HL-60 (cell line): ENCODE data around the gene PSG11.
"Not testable (repeated sequence)": the region's sequence is repeated elsewhere in the genome, so short reads cannot be mapped to it uniquely, and the experiment has no call there.

ENCODE experiments used
- GABPA ChIP-seq: IDR thresholded peaks from 2 replicates; pipeline ENCODE4 v1.6.1; 2012; ENCODE audit warnings: low read depth
- POLR2AphosphoS5 ChIP-seq: IDR thresholded peaks from 2 replicates; pipeline ENCODE4 v1.6.1; 2012; ENCODE audit warnings: low read depth
- SPI1 ChIP-seq: IDR thresholded peaks from 2 replicates; pipeline ENCODE4 v1.6.1; 2012; ENCODE audit warnings: low read depth, mild to moderate bottlenecking, borderline replicate concordance
- TF ChIP-seq, protein P1 (sequence below): IDR thresholded peaks from one replicate; pipeline ENCODE4 v1.5.1; 2011; ENCODE audit warnings: low read length, control low read depth, inconsistent platforms; ENCODE audit not compliant: insufficient read depth
- TF ChIP-seq, protein P2 (sequence below): IDR thresholded peaks from 2 replicates; pipeline ENCODE4 v1.6.1; 2012; ENCODE audit warnings: low read depth; ENCODE audit not compliant: insufficient replicate concordance

DNA sequence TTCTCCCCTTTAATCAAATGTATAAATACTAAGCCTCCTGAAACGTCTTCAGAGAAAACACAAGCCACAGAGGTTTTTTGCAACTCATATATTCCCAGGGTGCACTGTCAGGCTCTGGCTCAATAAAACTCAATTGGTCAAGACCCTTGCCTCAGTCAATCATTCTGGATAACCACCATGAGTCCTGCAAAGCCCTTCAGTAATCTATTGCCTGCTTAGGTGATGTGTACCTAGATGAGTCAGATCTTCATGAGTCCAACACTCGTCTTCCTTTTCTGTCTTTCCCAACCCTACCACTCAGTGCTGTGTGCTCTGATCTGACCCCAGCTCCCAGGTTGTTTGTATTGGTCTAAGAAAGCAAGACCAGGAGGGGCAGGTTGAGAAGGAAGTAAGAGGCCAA, 32.2 kb upstream of the PSG11 start:
- TF ChIP-seq, protein P1, sequence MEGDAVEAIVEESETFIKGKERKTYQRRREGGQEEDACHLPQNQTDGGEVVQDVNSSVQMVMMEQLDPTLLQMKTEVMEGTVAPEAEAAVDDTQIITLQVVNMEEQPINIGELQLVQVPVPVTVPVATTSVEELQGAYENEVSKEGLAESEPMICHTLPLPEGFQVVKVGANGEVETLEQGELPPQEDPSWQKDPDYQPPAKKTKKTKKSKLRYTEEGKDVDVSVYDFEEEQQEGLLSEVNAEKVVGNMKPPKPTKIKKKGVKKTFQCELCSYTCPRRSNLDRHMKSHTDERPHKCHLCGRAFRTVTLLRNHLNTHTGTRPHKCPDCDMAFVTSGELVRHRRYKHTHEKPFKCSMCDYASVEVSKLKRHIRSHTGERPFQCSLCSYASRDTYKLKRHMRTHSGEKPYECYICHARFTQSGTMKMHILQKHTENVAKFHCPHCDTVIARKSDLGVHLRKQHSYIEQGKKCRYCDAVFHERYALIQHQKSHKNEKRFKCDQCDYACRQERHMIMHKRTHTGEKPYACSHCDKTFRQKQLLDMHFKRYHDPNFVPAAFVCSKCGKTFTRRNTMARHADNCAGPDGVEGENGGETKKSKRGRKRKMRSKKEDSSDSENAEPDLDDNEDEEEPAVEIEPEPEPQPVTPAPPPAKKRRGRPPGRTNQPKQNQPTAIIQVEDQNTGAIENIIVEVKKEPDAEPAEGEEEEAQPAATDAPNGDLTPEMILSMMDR = not testable (repeated sequence)
- TF ChIP-seq GABPA, POLR2AphosphoS5, SPI1: not testable (repeated sequence)
- TF ChIP-seq, protein P2, sequence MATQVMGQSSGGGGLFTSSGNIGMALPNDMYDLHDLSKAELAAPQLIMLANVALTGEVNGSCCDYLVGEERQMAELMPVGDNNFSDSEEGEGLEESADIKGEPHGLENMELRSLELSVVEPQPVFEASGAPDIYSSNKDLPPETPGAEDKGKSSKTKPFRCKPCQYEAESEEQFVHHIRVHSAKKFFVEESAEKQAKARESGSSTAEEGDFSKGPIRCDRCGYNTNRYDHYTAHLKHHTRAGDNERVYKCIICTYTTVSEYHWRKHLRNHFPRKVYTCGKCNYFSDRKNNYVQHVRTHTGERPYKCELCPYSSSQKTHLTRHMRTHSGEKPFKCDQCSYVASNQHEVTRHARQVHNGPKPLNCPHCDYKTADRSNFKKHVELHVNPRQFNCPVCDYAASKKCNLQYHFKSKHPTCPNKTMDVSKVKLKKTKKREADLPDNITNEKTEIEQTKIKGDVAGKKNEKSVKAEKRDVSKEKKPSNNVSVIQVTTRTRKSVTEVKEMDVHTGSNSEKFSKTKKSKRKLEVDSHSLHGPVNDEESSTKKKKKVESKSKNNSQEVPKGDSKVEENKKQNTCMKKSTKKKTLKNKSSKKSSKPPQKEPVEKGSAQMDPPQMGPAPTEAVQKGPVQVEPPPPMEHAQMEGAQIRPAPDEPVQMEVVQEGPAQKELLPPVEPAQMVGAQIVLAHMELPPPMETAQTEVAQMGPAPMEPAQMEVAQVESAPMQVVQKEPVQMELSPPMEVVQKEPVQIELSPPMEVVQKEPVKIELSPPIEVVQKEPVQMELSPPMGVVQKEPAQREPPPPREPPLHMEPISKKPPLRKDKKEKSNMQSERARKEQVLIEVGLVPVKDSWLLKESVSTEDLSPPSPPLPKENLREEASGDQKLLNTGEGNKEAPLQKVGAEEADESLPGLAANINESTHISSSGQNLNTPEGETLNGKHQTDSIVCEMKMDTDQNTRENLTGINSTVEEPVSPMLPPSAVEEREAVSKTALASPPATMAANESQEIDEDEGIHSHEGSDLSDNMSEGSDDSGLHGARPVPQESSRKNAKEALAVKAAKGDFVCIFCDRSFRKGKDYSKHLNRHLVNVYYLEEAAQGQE = not testable (repeated sequence)
